Esophagus (tissue), 2 donors: Measurements from ENCODE around the gene PLEKHA8. TPM values are rescaled to one million over a fixed set of nuclear protein-coding genes. Genes with fewer than 3 reads are reported as not detected.

Experiments used
- H3K27ac ChIP-seq, 2 donors: one replicate each; pipeline ENCODE4 v1.5.1; 2013; ENCODE audit warnings: low read depth in 2 of 2, mild to moderate bottlenecking in 2 of 2, inconsistent platforms in 1 of 2, low read length in 1 of 2, moderate library complexity in 1 of 2
- H3K27me3 ChIP-seq, 2 donors: one replicate each; pipeline ENCODE4 v1.6.1; 2013; ENCODE audit warnings: low read length in 2 of 2, control low read depth in 1 of 2, mild to moderate bottlenecking in 1 of 2; ENCODE audit not compliant: insufficient read depth in 2 of 2, control insufficient read depth in 1 of 2
- H3K36me3 ChIP-seq, 2 donors: one replicate each; pipeline ENCODE4 v1.6.1; 2013; ENCODE audit warnings: low read length in 1 of 2; ENCODE audit not compliant: control insufficient read depth in 2 of 2, insufficient read depth in 2 of 2
- H3K4me1 ChIP-seq, 2 donors: one replicate each; pipeline ENCODE4 v1.6.1; 2013; ENCODE audit warnings: low read length in 1 of 2; ENCODE audit not compliant: control insufficient read depth in 2 of 2, insufficient read depth in 2 of 2
- H3K4me3 ChIP-seq, 2 donors: one replicate each; pipeline ENCODE4 v1.5.1; 2013; ENCODE audit warnings: low read length in 2 of 2, mild to moderate bottlenecking in 2 of 2, low read depth in 1 of 2, moderate library complexity in 1 of 2
- H3K9me3 ChIP-seq, 2 donors: one replicate each; pipeline ENCODE4 v1.6.1; 2013; ENCODE audit warnings: mild to moderate bottlenecking in 2 of 2, low read depth in 1 of 2, low read length in 1 of 2, moderate library complexity in 1 of 2; ENCODE audit not compliant: control insufficient read depth in 2 of 2, insufficient read depth in 1 of 2
- WGBS, 2 donors: extraction: QIAGEN DNeasy Blood & Tissue Kit; methylation state at CpG; one replicate each; pipeline ENCODE4 v1.1.7; 2013; 5-methylcytosine and 5-hydroxymethylcytosine counted together
- polyA plus RNA-seq, 2 donors: library from polyadenylated mRNA; stranded (reverse); fragments of 200-250 nt; gene quantifications; one replicate each; pipeline ENCODE4 v1.2.3, GENCODE V29; 2013
- donor health status: healthy with polysubstance abuse.
- donor health status: Bipolar disorder and iron deficiency.

Gene PLEKHA8
- polyA plus RNA-seq, 2 donors = 2.3 to 2.7 TPM

DNA sequence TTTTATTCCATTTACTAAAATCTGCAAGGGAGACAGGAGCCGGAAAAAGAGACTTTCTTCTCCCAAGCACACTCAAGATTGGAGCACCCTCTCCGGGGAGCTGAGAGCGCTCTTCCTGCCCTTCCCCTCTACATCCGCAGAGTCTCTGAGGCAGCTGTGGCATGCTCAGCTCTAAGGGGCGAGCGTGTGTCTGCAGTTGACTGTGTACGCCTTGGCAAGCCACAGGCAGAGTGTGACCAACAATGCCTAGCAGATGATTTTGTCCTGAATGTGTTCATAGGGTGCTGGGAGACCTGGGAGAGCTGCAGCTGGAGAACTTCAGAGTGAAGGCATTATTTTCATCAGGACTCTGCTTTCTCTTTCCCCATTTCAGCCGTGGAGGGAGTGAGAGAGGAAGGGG, 127.3 kb downstream of the PLEKHA8 start:
- Histone ChIP-seq H3K4me3 (no peak overlapping the region), H3K9me3 (no peaks in the 10 kb centered on the region), H3K4me1 (peaks cover 0 to 2% of the 10 kb centered on the region in 2 donors), H3K36me3 (peaks cover 7 to 9% of the 10 kb centered on the region in 2 donors), H3K27me3 (no peaks in the 10 kb centered on the region), H3K27ac (no peak overlapping the region)
- WGBS, 2 donors = 83 to 89% methylated on average over 8 of the region's 8 CpGs

DNA sequence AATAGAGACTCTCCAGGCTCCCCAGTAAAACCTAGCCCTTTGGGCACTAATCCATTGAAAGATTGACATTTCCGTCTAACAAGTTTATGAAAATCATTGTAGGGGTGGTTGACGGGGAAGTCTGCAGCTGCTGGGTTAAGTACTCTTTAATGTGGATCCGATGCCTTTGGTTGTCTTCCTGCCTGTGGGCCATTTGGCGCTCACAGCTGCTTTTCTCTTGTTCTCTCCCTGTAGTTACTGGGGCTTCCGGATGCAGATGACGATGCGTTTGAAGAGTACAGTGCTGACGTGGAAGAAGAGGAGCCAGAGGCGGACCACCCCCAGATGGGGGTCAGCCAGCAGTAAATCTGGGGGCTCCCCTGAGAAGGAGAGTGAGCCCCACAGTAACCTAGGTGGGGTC, 129.0 kb downstream of the PLEKHA8 start:
- H3K36me3 ChIP-seq = peaks cover 2 to 3% of the 10 kb centered on the region in 2 donors
- no peaks in the 10 kb centered on the region for H3K27me3 ChIP-seq
- H3K4me1 ChIP-seq = peaks cover 0 to 2% of the 10 kb centered on the region in 2 donors
- no peaks in the 10 kb centered on the region for H3K9me3 ChIP-seq
- H3K4me3 ChIP-seq = no peak overlapping the region
- H3K27ac ChIP-seq = no peak overlapping the region
- WGBS, 2 donors = 78 to 81% methylated on average over 9 of the region's 9 CpGs

DNA sequence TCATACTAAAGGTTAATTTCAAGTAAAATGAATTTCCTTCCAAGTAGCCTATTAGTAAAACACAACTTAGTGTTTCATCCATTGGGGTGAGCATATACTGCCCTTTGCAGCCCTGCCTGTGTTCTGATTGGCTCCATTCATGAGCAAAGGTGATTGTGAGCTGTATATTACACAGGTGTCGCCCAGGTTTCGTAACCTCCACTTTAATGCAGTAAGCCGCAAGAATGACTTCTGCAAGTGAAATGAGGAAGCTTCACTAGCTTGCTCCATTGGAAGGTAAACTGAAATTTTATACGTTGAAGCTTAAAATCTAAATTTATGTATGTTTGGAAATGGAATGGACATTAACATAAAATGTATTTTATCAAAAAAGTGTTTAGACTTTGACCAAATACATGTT, 131.0 kb downstream of the PLEKHA8 start:
- Histone ChIP-seq H3K27me3 (no peaks in the 10 kb centered on the region), H3K4me3 (no peak overlapping the region), H3K36me3 (peaks cover 0 to 3% of the 10 kb centered on the region in 2 donors), H3K27ac (no peak overlapping the region), H3K4me1 (no peaks in the 10 kb centered on the region), H3K9me3 (no peaks in the 10 kb centered on the region)
- WGBS, 2 donors = 74 to 76% methylated on average over 4 of the region's 4 CpGs

DNA sequence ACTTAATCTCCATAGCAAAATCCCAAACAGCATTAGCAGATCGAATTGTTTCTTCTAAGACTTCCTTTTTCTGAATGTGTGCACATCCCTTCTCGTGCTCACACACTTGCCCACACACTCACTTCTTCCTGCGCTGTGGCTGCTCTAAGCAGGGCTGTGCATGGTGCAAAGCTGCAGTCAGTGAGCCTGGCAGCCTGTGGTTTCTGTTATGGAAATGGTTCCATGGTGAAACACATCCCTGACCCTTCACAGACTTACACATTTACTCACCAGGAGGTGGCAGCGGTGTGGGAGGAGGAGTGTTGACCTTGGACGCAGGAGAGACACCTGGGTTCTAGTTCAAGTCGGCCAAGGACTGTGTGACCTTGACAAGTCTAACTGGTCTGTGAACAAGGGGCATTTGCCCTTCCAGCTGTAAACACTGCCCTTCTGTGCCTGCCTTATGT, 131.5 kb downstream of the PLEKHA8 start:
- Histone ChIP-seq H3K27ac (peak overlapping the region in 1 of 2 donors; percentile 40), H3K36me3 (peaks cover 0 to 3% of the 10 kb centered on the region in 2 donors), H3K9me3 (no peaks in the 10 kb centered on the region), H3K27me3 (no peaks in the 10 kb centered on the region), H3K4me1 (no peaks in the 10 kb centered on the region), H3K4me3 (no peak overlapping the region)
- 40 to 50% methylated on average over 6 of the region's 6 CpGs for WGBS, 2 donors

DNA sequence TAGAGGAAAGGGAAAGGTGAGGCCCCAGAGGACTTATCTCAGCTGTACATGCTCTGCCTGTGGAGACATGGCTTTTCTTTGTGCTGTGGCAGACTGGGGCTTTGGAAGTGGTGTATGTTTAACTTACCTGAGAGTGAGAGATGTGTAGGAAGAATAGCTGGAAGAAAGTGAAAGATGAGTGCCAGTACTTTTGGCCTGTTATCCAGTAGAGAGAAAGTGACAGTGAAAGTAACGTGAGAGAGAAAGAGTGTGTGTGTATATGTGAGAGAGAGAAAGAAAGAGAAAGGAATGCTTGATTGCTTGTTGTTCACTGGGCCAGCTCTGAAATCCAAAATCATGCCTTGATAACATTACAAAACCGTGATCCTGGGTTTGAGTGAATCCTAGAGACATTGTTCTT, 132.1 kb downstream of the PLEKHA8 start:
- H3K4me1 ChIP-seq = no peaks in the 10 kb centered on the region
- no peak overlapping the region for H3K27ac ChIP-seq

DNA sequence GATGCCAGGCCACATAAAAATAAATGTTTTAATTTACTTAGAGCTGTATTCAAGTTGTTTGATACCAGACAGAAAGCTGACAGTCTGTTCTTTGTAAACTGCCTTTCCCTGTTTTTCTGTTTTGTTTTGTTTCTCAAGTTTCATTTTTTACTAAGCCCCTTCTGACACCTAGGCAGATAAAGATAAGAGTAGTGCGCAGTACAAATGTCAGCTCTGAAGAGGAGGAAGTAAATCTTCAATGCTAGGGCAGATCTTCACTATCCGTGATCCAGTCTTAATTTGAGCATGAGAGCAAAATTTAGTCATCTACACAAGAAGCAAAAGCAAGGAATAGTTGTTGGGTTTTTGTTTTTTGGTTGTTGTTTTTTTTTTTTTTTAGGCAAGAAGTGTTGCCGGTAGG, 133.9 kb downstream of the PLEKHA8 start:
- no peak overlapping the region for H3K4me3 ChIP-seq
- peaks cover 0 to 3% of the 10 kb centered on the region in 2 donors for H3K36me3 ChIP-seq
- H3K27ac ChIP-seq = no peak overlapping the region
- 75 to 77% methylated on average over 3 of the region's 3 CpGs for WGBS, 2 donors
- peaks cover 2 to 3% of the 10 kb centered on the region in 2 donors for H3K4me1 ChIP-seq
- H3K27me3 ChIP-seq = no peaks in the 10 kb centered on the region
- no peaks in the 10 kb centered on the region for H3K9me3 ChIP-seq

More for the DNA sequence above, 132.1 kb downstream of the PLEKHA8 start:
- Histone ChIP-seq H3K27me3 (no peaks in the 10 kb centered on the region), H3K9me3 (no peaks in the 10 kb centered on the region), H3K36me3 (peaks cover 0 to 3% of the 10 kb centered on the region in 2 donors), H3K4me3 (no peak overlapping the region)
- 75% methylated on average over 2 of the region's 2 CpGs for WGBS, 2 donors

DNA sequence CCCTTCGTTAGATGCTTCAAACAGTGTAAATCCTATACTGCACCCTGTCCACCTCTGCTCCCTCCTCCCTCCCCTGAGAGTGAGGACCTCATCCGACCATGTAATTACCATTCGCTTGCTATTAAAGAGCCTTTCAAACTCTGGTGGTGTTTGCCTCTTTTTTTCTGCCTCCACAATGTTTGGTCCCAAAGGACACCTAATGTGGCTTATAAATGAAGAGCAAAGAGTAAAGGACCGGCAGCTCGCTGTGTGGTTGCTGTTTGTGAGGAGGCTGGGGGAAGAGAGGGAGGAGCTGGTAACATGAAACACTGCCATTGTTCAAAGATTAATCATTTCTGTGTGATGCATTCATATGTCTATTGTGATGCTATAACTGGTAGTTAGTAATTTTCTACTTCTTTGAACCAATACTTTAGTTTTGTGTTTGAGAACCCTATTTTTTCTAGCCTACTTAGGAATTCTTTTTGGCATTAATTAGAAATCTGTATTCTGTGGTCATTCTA, 134.5 kb downstream of the PLEKHA8 start:
- H3K27me3 ChIP-seq = no peaks in the 10 kb centered on the region
- WGBS, 2 donors = 48 to 65% methylated on average over 5 of the region's 5 CpGs
- no peak overlapping the region for H3K4me3 ChIP-seq
- peaks cover 2 to 3% of the 10 kb centered on the region in 2 donors for H3K4me1 ChIP-seq
- peaks cover 0 to 3% of the 10 kb centered on the region in 2 donors for H3K36me3 ChIP-seq
- H3K27ac ChIP-seq = no peak overlapping the region
- no peaks in the 10 kb centered on the region for H3K9me3 ChIP-seq

DNA sequence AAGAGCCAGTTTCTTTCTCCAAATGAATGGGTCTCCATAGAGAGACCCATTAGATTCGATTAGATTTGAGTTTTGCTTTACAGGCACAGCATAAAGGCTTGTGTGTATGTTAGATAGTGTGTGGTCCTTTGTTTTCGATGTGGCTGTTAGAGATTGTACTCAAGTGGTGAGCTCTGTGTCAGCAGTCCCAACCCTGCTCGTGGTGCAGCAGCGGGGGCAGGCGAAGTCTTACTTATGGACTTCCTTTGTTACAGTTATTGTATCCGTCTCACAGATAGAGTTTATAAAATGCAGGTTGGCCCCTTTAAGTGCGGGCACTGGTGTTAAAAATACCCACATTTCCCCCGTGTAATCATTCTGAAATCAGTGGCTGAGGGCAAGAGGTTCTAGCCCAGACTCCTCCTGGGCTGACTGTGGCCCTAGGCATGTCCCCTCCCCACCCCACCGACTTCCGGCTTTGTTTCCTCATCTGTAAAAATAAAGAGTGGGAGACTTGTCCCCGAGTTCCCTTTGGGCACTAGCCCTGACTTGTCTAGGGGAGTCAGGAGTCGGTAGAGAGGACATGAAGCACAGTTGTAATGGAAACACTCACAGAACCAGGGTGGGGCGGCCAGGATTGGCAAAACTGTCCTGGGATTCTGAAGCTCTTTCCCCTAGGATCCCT, 135.2 kb downstream of the PLEKHA8 start:
- whole genome bisulfite sequencing, 2 donors = 43 to 55% methylated on average over 13 of the region's 13 CpGs
- H3K27ac ChIP-seq = peak overlapping the region; percentile 17 to 71
- no peaks in the 10 kb centered on the region for H3K9me3 ChIP-seq
- H3K4me3 ChIP-seq = no peak overlapping the region
- no peaks in the 10 kb centered on the region for H3K27me3 ChIP-seq
- H3K36me3 ChIP-seq = peaks cover 0 to 3% of the 10 kb centered on the region in 2 donors
- H3K4me1 ChIP-seq = peaks cover 2 to 3% of the 10 kb centered on the region in 2 donors

DNA sequence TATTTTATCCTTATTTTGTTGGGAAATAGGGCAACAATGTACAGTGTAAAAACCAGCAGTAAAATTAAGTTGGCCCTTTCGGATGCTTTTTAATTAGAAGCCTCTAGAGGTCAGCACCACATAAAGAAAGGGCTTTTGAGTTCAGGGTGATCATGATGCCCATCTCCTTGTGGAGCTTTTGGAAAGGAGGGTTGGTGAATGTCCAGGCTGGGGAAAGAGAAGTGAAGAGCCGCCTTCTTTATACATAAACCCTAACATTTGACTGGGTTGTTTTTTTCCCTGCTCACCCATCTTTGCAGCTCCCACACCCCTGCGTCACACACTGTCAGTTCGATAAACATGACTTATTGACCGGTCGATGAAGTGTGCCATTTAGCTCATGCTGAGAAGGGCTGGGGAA, 136.4 kb downstream of the PLEKHA8 start:
- Histone ChIP-seq H3K36me3 (peaks cover 0 to 3% of the 10 kb centered on the region in 2 donors), H3K4me1 (peaks cover 3 to 5% of the 10 kb centered on the region in 2 donors), H3K27ac (no peak overlapping the region), H3K27me3 (no peaks in the 10 kb centered on the region), H3K4me3 (no peak overlapping the region), H3K9me3 (no peaks in the 10 kb centered on the region)
- WGBS, 2 donors = 69 to 73% methylated on average over 6 of the region's 6 CpGs

DNA sequence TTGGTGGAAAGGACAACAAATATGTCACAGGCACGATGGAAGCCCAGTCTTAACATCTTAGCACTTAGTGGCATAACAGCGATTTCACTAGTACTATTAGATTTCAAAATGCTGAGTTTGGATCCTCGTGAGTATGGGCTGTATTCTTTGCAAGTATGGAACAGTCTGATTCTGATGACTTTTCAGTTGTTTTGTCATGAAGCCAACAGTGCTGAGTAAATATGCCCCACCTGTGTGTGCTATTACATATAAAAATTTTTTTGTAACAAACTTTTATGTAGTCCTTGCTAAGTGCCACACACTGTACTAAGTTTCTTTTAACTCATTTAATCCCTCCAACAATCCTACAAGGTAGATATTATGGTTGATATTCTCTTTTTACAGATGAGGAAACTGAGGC, 137.4 kb downstream of the PLEKHA8 start:
- Histone ChIP-seq H3K9me3 (no peaks in the 10 kb centered on the region), H3K4me1 (peaks cover 3 to 7% of the 10 kb centered on the region in 2 donors), H3K4me3 (no peak overlapping the region), H3K27ac (peak overlapping the region in 1 of 2 donors; percentile 59), H3K36me3 (no peaks in the 10 kb centered on the region), H3K27me3 (no peaks in the 10 kb centered on the region)
- WGBS, 2 donors = 54 to 65% methylated on average over 3 of the region's 3 CpGs
